SK-MEL-5 (cell line): ENCODE results near the gene GPR65. TPM values are rescaled to one million over a fixed set of nuclear protein-coding genes. Genes with fewer than 3 reads are reported as not detected.

Experiments used
- DNase-seq: peaks from one replicate; pipeline ENCODE4 v3.0.0-alpha.2; 2016; ENCODE audit warnings: low read depth, low spot score
- in situ Hi-C: cut with HindIII; loops from 2 replicates; pipeline ENCODE4 v1.10.0; 2016; ENCODE audit warnings: low sequenced_read_pairs, high pct_unique_total_duplicates, low pct_unique_long_range_greater_than_20kb
- polyA plus RNA-seq, 2 experiments: library from polyadenylated mRNA; depleted of rRNA; stranded (reverse); fragments of >200 nt; gene quantifications; 2 replicates each; pipeline ENCODE4 v1.2.3, GENCODE V29; 2015
- total RNA-seq: library from RNA; depleted of rRNA; stranded (reverse); fragments of >200 nt; shearing (Covaris generic); gene quantifications from 2 replicates; pipeline ENCODE4 v1.2.3, GENCODE V29; 2014; rRNA removed

Gene GPR65
- 0.03 TPM in 1 of 2 replicates, not detected in the other for total RNA-seq
- polyA plus RNA-seq (2015; cell fraction: cytosol; rRNA removed): 0.04 and 0.11 TPM in 2 replicates
- not detected in 2 replicates for polyA plus RNA-seq (2015; cell fraction: nucleus; rRNA removed)

- in situ Hi-C loops: no loop called here
- DNase-seq: no peak
Measured at GRCh38 chr14:88005050-88005481, at the start of gene GPR65. GPR65 (plus strand) TSS chr14:88005135; CDS start chr14:88010848, 5,713 bp downstream.

GRCh38 chr14:87955501-87955900 lies 49.4 kb upstream of the GPR65 start:
- in situ Hi-C loops: no loop called here
- DNase-seq: no peak

- in situ Hi-C loops: no loop called here
- DNase-seq: no peak
Measured at GRCh38 chr14:87960013-87960787, 44.7 kb upstream of the GPR65 start.

GRCh38 chr14:87961246-87961645 lies 43.7 kb upstream of the GPR65 start:
- in situ Hi-C loops: no loop called here
- DNase-seq: no peak

GRCh38 chr14:87966816-87967215 lies 38.1 kb upstream of the GPR65 start:
- in situ Hi-C loops: no loop called here
- no peak for DNase-seq

GRCh38 chr14:87967496-87967895 lies 37.4 kb upstream of the GPR65 start:
- no peak for DNase-seq
- in situ Hi-C loops: no loop called here

GRCh38 chr14:87971010-87971409 lies 33.9 kb upstream of the GPR65 start:
- in situ Hi-C loops: no loop called here
- DNase-seq: no peak

- no peak for DNase-seq
- in situ Hi-C loops: no loop called here
Measured at GRCh38 chr14:87975636-87976035, 29.3 kb upstream of the GPR65 start.

GRCh38 chr14:87979689-87980088 lies 25.2 kb upstream of the GPR65 start:
- no peak for DNase-seq
- in situ Hi-C loops: no loop called here

GRCh38 chr14:87989221-87989955 lies 15.5 kb upstream of the GPR65 start:
- in situ Hi-C loops: no loop called here
- no peak for DNase-seq

- in situ Hi-C loops: no loop called here
- no peak for DNase-seq
Measured at GRCh38 chr14:87989956-87990299, 15.0 kb upstream of the GPR65 start.

GRCh38 chr14:87990682-87991081 lies 14.3 kb upstream of the GPR65 start:
- in situ Hi-C loops: no loop called here
- no peak for DNase-seq

GRCh38 chr14:87992346-87992717 lies 12.6 kb upstream of the GPR65 start:
- no peak for DNase-seq
- in situ Hi-C loops: no loop called here

GRCh38 chr14:87992718-87993628 lies 12.0 kb upstream of the GPR65 start, which contains the start of gene GALC:
GALC (minus strand) TSS chr14:87993182; CDS start chr14:87993164, 18 bp downstream.
- peak; percentile 76 for DNase-seq
- in situ Hi-C loops: no loop called here

GRCh38 chr14:87994974-87995373 lies 10.0 kb upstream of the GPR65 start:
- in situ Hi-C loops: no loop called here
- DNase-seq: no peak

- in situ Hi-C loops: no loop called here
- no peak for DNase-seq
Measured at GRCh38 chr14:87995500-87996290, 9.2 kb upstream of the GPR65 start.

GRCh38 chr14:87996291-87996592 lies 8.7 kb upstream of the GPR65 start:
- in situ Hi-C loops: no loop called here

More at GRCh38 chr14:87996291-87996592, 8.7 kb upstream of the GPR65 start:
- no peak for DNase-seq
